KOPT-K1 (cell line): Measurements from ENCODE around the gene SCGB1D4.
A peak's percentile ranks its signal among the peaks of the same experiment; 100 is the strongest.
"Not testable (repeated sequence)": the region's sequence is repeated elsewhere in the genome, so short reads cannot be mapped to it uniquely, and the experiment has no call there.

ENCODE experiments used
- H3K27ac ChIP-seq: fragments of 200-600 bp; sonication (generic); 2 replicates; pipeline ENCODE4 v1.5.1; 2016; ENCODE audit warnings: antibody characterized with exemption, mild to moderate bottlenecking, low read depth, low read length; ENCODE audit not compliant: poor library complexity, severe bottlenecking
- H3K36me3 ChIP-seq: fragments of 200-600 bp; sonication (generic); 2 replicates; pipeline ENCODE4 v1.5.1; 2017; ENCODE audit warnings: antibody characterized with exemption, mild to moderate bottlenecking, low read length, moderate library complexity; ENCODE audit not compliant: insufficient read depth
- H3K9me3 ChIP-seq: fragments of 200-600 bp; sonication (generic); 2 replicates; pipeline ENCODE4 v1.5.1; 2017; ENCODE audit warnings: antibody characterized with exemption, low read length, mild to moderate bottlenecking; ENCODE audit not compliant: insufficient read depth, poor library complexity, severe bottlenecking

Gene SCGB1D4, protein sequence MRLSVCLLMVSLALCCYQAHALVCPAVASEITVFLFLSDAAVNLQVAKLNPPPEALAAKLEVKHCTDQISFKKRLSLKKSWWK

DNA sequence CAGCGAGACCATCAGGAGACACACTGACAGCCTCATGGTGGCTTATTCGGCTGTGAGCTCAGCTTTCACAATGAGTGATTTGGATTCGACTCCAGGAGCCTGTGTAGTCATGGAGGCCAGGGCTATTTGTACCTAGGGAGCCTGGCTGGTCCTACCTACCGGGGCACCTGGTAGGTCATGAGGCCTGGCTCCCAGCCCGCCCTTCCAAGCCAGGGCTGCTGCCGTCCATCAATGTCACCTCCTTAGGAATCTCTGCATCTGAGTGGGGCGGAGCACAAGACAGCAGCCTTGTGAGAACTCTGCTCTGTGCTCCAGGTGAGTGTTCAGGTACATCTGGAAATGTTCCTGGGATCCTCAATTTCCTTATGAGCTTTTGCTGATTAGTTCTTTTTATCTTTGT is at the start of gene SCGB1D4:
SCGB1D4 (minus strand) TSS at position 101 of the 400 bp plus-strand sequence; CDS start at position 36, 65 bp downstream.
- H3K27ac ChIP-seq: no peak within 1 kb of the TSS
- H3K36me3 ChIP-seq: no peaks in the 10 kb centered on the region
- H3K9me3 ChIP-seq: no peaks in the 10 kb centered on the region

DNA sequence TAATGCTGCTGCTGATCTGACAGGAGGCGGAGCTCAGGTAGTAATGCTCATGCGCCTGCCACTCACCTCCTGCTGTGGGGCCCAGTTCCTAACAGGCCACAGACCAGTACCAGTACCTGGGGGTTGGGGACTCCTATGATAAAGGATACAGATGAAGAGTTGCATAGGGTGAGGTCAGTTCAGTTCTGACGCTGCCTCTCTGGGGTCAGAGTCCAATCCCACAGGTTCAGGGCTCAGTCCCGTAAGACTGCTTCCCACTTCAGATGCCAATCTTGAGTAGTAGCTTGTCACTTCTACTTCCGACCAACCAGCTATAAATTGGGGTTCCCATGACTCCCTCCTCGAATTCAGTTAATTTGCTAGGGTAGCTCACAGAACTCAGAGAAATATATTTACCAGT is 47.0 kb upstream of the SCGB1D4 start:
- no peaks in the 10 kb centered on the region for H3K9me3 ChIP-seq
- no peak overlapping the region for H3K27ac ChIP-seq
- H3K36me3 ChIP-seq: peaks cover 57% of the 10 kb centered on the region

DNA sequence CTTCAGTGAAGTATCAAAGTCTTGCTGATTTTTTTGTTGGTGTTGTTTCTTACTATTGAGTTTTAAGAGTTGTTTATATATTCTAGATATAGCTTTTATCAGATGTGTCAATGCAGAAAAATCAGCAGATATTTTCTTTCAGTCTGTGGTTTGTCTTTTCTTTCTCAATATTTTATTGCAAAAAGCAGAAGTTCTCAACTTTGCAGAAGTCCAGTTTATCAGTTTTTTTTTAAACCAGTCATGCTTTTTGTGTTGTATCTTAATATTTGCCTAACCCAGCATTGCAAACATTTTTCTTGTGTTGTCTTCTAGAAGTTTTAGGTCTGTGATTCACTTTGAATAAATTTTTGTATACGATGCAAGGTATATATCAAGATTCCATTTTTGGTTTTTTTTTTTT is 45.3 kb upstream of the SCGB1D4 start:
- H3K9me3 ChIP-seq: no peaks in the 10 kb centered on the region
- H3K36me3 ChIP-seq: peaks cover 67% of the 10 kb centered on the region
- H3K27ac ChIP-seq: no peak overlapping the region

DNA sequence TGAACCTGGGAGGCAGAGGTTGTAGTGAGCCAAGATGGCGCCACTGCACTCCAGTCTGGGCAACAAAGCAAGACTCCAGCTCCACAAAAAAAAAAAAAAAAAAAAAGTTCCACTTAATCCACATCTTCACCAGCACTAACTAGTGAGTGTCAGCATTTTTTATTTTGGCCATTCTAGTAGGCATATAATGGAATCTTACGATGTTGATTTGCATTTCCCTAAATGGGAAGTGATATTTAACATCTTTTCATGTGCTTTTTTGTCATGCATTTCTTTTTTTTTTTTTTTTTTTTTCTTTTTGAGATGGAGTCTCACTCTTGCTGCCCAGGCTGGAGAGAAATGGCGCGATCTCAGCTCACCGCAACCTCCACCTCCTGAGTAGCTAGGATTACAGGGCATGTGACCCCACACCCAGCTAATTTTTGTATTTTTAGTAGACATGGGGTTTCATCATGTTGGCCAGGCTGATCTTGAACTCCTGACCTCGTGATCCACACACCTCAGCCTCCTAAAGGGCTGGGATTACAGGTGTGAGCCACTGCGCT is 44.8 kb upstream of the SCGB1D4 start:
- H3K36me3 ChIP-seq: peaks cover 67% of the 10 kb centered on the region
- H3K27ac ChIP-seq, H3K9me3 ChIP-seq: not testable (repeated sequence)

DNA sequence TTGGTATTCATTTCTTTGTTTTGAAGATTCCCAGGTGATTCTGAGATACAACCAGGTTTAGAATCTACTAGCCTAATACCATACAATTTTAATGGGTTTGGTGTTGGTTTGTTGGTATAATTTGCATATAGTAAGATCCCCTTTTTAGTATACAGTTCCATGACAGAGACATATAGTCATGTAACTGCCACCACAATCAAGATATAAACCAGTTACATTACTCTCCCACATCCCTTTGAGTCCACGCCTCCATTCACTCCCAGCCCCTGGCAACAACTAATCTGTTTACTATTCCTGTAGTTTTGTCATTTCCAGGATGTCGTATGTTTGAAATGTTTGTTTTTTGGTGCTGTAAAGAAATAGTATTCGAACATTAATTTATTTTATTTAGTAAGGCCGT is 42.7 kb upstream of the SCGB1D4 start:
- no peak overlapping the region for H3K27ac ChIP-seq
- no peaks in the 10 kb centered on the region for H3K9me3 ChIP-seq
- peaks cover 58% of the 10 kb centered on the region for H3K36me3 ChIP-seq

DNA sequence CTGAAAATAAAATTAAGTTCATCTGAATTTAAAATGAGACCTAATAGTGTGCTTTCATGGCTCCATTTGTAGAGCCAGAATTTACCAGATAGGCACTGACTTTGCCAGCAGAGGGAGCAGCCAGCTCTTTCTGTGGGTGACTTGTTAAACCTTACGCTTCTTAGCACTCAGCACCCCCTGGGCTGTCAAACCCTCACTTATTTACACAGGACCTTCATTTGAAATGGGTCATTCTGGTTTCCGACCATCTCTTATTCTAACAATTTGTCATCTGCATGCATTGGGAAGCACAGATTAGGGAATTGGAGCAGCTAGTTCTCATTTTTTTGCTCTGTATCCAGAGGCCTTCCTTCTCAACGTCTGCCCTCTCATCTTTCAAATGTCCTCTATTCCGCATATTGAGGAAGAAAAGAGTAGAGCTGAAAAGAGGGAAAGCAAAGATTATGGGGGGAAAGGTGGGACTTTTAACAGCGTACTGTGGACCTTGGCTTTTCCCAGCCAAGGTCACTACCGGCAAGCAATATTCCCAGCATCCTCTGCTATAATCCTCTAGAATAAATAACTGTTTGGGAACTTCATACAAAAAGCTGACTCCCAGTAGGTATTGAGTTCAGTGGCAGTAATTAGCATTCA is 41.5 kb upstream of the SCGB1D4 start:
- Histone ChIP-seq H3K36me3 (peaks cover 46% of the 10 kb centered on the region), H3K9me3 (no peaks in the 10 kb centered on the region), H3K27ac (no peak overlapping the region)

DNA sequence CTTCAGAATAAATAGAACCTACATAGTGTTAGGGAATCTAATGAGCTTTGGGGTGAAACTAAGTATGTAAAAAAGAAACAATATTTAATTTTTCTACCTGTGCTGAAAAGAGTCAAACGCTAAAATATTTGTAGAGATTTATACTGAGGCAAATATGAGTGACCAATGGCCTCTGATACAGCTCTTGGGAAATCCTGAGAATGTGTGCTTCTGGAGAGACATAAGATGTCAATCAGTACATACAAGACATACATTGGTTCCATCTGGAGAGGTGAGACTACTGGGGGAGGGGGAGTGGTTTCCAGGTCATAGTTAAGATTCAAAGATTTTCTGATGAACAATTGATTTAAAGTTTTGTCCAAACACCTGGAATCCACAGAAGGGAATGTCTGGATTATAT is 39.3 kb upstream of the SCGB1D4 start:
- Histone ChIP-seq H3K27ac (peak overlapping the region; percentile 69), H3K36me3 (peaks cover 32% of the 10 kb centered on the region), H3K9me3 (no peaks in the 10 kb centered on the region)

DNA sequence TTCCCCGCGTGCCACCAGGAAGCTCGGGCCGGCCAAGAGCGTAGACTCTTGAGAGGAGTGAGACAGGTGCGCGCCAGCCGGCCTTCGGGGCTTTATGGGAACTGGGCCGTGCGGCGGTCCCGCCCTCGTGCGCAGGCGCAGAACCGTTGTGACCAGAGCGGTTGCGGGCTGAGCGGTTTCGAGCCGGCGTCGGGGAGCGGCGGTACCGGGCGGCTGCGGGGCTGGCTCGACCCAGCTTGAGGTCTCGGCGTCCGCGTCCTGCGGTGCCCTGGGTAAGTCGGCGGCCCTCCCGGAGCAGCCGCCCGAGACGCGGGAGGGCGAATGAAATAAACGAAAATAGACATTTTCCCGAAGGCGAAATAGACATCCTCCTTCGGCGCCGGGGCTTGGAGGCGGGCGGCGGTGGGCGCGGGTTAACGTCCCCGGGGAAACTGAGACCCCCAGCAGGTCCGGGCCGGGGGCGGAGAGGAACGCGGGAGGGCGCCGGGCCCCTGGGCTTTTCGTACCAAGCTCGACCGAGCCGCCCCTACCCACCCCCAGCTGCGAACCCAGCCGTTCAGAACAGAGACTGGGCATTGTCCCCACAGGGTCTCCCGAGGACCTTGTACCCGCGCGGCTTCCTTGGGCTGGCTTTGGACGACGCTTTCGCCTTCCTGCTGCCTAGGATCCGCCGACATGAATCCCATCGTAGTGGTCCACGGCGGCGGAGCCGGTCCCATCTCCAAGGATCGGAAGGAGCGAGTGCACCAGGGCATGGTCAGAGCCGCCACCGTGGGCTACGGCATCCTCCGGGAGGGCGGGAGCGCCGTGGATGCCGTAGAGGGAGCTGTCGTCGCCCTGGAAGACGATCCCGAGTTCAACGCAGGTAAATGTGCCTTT is 38.7 kb upstream of the SCGB1D4 start, which contains the start of gene ASRGL1:
ASRGL1 (plus strand) TSS at position 146 of the 879 bp plus-strand sequence; CDS start at position 676, 530 bp downstream.
- peaks cover 25% of the 10 kb centered on the region for H3K36me3 ChIP-seq
- H3K9me3 ChIP-seq: no peaks in the 10 kb centered on the region
- peak within 1 kb of the TSS; percentile 69 for H3K27ac ChIP-seq

DNA sequence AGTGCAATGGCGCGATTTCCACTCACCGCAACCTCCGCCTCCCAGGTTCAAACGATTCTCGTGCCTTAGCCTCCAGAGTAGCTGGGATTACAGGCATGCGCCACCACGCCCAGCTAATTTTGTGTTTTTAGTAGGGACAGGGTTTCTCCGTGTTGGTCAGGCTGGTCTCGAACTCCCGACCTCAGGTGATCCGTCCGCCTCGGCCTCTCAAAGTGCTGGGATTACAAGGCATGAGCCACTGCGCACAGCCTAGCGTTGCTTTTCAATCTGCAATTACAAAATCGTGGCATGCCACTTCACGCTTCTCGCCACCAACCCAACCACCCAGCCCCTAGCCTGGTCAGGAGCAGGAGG is 38.1 kb upstream of the SCGB1D4 start:
- H3K9me3 ChIP-seq: not testable (repeated sequence)
- Histone ChIP-seq H3K36me3 (peaks cover 19% of the 10 kb centered on the region), H3K27ac (peak overlapping the region; percentile 69)

DNA sequence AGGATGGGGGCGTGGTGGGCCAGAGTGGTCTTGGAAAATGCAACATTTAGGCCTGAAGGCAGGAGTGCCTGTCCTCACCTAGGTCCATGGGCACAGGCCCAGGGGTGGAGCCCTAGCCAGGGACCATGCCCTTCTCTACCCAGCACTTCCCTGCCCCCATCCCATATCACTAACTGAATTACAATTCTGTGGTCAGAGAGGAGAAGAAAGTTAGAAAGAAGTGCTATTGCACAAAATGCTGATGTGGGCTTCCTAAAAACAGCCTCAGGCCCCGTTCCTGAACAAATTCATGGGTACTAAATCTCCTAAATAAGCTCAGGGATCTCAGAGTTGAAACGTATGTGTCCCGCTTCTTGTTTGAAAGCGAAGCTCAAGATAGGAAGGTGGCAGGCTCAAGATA is 34.9 kb upstream of the SCGB1D4 start:
- no peaks in the 10 kb centered on the region for H3K36me3 ChIP-seq
- no peak overlapping the region for H3K27ac ChIP-seq
- H3K9me3 ChIP-seq: no peaks in the 10 kb centered on the region

DNA sequence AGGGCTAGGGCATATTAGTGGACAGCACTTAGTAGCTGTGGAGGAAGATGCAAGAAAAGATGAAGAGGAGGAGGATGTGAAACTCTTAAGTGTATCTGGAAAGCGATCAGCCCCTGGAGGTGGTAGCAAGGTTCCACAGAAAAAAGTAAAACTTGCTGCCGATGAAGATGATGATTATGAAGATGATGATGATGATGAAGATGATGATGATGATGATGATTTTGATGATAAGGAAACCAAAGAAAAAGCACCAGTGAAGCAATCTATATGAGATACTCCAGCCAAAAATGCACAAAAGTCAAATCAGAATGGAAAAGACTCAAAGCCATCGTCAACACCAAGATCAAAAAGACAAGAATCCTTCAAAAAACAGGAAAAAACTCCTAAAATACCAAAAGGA is 32.4 kb upstream of the SCGB1D4 start:
- not testable (repeated sequence) for H3K27ac ChIP-seq, H3K36me3 ChIP-seq, H3K9me3 ChIP-seq

DNA sequence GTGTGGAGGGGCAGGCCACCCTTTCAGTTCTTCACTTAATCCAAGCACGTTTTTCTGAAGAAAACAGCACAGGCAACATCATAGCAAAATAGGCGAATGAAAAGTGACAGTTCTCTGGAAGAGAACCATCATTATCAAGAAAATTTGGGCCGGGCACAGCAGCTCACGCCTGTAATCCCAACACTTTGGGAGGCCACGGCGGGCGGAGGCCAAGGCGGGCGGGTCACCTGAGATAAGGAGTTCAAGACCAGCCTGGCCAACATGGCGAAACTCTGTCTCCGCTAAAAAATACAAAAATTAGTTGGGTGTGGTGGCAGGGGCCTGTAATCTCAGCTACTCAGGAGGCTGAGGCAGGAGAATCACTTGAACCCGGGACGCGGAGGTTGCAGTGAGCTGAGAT is 28.7 kb upstream of the SCGB1D4 start:
- not testable (repeated sequence) for H3K27ac ChIP-seq, H3K36me3 ChIP-seq, H3K9me3 ChIP-seq

DNA sequence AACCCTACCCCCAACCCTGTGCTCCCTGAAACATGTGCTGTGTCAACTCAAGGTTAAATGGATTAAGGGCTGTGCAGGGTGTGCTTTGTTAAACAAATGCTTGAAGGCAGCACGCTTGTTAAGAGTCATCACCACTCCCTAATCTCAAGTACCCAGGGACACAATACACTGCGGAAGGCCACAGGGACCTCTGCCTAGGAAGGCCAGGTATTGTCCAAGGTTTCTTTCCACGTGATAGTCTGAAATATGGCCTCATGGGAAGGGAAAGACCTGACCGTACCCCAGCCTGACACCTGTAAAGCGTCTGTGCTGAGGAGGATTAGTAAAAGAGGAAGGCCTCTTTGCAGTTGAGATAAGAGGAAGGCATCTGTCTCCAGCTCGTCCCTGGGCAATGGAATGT is 27.8 kb upstream of the SCGB1D4 start:
- H3K27ac ChIP-seq, H3K9me3 ChIP-seq, H3K36me3 ChIP-seq: not testable (repeated sequence)

DNA sequence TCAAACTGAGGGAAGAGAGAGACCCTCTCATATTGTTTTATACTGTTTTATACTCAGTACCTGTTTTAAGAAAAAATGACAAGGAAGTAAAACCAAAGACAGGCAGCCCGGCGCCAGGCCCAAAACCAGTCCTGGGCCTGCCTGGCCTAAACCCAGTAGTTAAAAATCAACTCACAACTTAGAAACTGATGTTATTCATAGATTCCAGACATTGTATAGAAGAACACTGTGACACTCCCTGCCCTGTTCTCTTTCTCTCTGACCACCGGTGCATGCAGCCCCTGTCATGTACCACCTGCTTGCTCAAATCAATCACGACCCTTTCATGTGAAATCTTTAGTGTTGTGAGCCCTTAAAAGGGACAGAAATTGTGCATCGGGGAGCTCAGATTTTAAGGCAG is 26.9 kb upstream of the SCGB1D4 start:
- H3K9me3 ChIP-seq, H3K27ac ChIP-seq, H3K36me3 ChIP-seq: not testable (repeated sequence)

DNA sequence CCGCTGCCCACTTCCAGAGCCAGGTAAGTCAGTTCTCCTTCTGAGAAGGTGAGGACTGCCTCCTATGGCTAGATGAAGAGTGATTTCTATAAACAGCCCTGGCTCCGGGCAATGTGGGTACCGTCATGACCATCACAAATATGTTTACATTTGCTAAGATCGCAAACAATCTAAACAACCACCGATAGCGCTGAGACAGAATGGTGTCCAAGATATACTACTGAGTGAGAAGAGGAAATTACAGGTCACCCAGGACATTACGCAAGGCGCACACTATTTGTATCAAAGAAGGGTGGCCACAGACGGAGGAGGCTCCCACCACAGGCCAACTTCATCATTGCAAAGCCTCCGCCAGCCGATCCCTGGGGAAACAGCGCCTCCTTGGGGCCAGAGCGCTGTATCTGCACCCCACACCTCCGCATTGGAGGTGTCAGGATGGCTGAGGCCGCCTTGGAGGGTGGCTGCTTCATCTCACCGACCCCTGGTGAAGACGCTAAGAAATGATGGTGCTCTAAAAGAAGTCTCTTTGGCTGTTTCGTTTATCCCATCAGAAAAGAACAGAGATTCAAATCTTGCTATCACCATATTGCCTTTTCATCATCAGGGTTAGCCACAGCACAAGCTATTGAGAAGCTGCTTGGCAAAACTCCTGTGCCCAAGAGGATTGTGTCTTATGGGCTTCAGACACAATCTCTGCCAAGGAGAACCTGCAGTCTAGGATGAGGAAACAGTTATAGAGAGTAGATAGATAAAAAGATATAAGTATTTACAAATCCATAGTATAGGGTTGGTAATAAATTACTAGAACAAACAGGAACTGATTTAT is 26.1 kb upstream of the SCGB1D4 start:
- Histone ChIP-seq H3K9me3 (no peaks in the 10 kb centered on the region), H3K36me3 (no peaks in the 10 kb centered on the region), H3K27ac (no peak overlapping the region)
